Osteocyte (in vitro differentiated cells): ENCODE measurements around the gene KATNIP. TPM values are rescaled to one million over a fixed set of nuclear protein-coding genes. Genes with fewer than 3 reads are reported as not detected.

ENCODE experiments used
- DNase-seq: peaks from one replicate; pipeline ENCODE4 v3.0.0; 2021; ENCODE audit warnings: mixed read lengths; ENCODE audit not compliant: unreplicated experiment; ENCODE audit errors: extremely low spot score
- H3K27ac Mint-ChIP-seq: one replicate; pipeline ENCODE4 v1.8.0; 2021; ENCODE audit warnings: mild to moderate bottlenecking, mixed read lengths; ENCODE audit not compliant: unreplicated experiment
- H3K27me3 Mint-ChIP-seq: one replicate; pipeline ENCODE4 v1.8.0; 2021; ENCODE audit warnings: mixed read lengths; ENCODE audit not compliant: unreplicated experiment
- H3K36me3 Mint-ChIP-seq: one replicate; pipeline ENCODE4 v1.8.0; 2021; ENCODE audit warnings: mixed read lengths; ENCODE audit not compliant: unreplicated experiment
- H3K4me1 Mint-ChIP-seq: one replicate; pipeline ENCODE4 v1.8.0; 2021; ENCODE audit warnings: mixed read lengths; ENCODE audit not compliant: unreplicated experiment
- H3K4me3 Mint-ChIP-seq: one replicate; pipeline ENCODE4 v1.8.0; 2021; ENCODE audit warnings: mild to moderate bottlenecking, moderate library complexity, mixed read lengths; ENCODE audit not compliant: unreplicated experiment
- H3K9me3 Mint-ChIP-seq: one replicate; pipeline ENCODE4 v1.8.0; 2021; ENCODE audit warnings: mixed read lengths; ENCODE audit not compliant: unreplicated experiment
- CTCF ChIP-seq: fragments of 200-600 bp; sonication (generic); IDR thresholded peaks from 2 replicates; pipeline ENCODE4 v1.5.0; 2021; ENCODE audit warnings: antibody characterized with exemption, mild to moderate bottlenecking, moderate library complexity
- total RNA-seq: library from RNA; stranded (reverse); gene quantifications from 2 replicates; pipeline ENCODE4 v1.2.1, GENCODE V29; 2021

KATNIP gene
- total RNA-seq, 1 donor from 2014 or later, result 30.0 TPM

DNA sequence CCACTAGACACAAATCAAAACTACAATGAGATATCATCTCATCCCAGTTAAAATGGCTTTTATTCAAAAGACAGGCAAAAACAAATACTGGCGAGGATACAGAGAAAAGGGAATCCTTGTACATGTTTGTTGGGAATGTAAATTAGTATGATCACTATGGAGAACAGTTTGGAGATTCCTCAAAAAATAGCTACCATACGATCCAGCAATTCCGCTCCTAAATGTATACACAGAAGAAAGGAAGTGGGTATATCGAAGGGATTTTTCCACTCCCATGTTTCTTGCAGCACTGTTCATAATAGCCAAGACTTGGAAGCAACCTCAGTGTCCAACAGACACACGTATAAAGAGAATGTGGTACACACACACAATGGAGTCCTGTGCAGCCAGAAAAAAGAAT lies 35.3 kb downstream of the KATNIP start:
- peaks cover 13% of the 10 kb centered on the region for H3K36me3 Mint-ChIP-seq
- no peaks in the 10 kb centered on the region for H3K4me1 Mint-ChIP-seq
- no peak for TF ChIP-seq CTCF
- H3K27ac Mint-ChIP-seq, result no peak overlapping the region
- H3K4me3 Mint-ChIP-seq, result no peak overlapping the region
- no peak for DNase-seq
- H3K9me3 Mint-ChIP-seq, result no peaks in the 10 kb centered on the region
- H3K27me3 Mint-ChIP-seq, result no peaks in the 10 kb centered on the region

DNA sequence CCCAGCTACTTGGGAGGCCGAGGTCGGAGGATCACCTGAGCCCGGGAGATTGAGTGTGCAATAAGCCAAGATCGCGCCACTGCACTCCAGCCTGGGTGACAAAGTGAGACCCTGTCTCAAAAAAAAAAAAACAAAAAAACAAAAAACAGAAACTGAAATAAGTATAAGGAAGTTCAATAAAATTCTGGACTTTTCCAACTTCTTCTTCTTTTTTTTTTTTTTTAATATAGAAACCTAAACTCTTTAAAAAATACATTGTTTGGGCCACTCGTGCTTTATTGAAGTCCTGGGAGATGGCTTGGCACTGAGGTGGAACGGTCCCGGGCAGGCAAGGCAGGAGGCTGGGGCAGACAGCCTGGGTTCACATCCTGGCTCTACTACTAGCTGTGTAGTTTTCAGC lies 36.8 kb downstream of the KATNIP start:
- no peaks in the 10 kb centered on the region for H3K27me3 Mint-ChIP-seq
- peaks cover 10% of the 10 kb centered on the region for H3K36me3 Mint-ChIP-seq
- no peak overlapping the region for H3K27ac Mint-ChIP-seq
- H3K9me3 Mint-ChIP-seq, result no peaks in the 10 kb centered on the region
- no peak for DNase-seq
- no peak for TF ChIP-seq CTCF
- no peak overlapping the region for H3K4me3 Mint-ChIP-seq
- no peaks in the 10 kb centered on the region for H3K4me1 Mint-ChIP-seq

GRCh38 chr16:27588057-27588456 lies 38.1 kb downstream of the KATNIP start:
- no peaks in the 10 kb centered on the region for H3K4me1 Mint-ChIP-seq
- H3K27me3 Mint-ChIP-seq, result no peaks in the 10 kb centered on the region
- peaks cover 10% of the 10 kb centered on the region for H3K36me3 Mint-ChIP-seq
- H3K4me3 Mint-ChIP-seq, result no peak overlapping the region
- TF ChIP-seq CTCF, result no peak
- DNase-seq, result no peak
- H3K9me3 Mint-ChIP-seq, result no peaks in the 10 kb centered on the region
- H3K27ac Mint-ChIP-seq, result no peak overlapping the region

GRCh38 chr16:27591837-27592236 lies 41.9 kb downstream of the KATNIP start:
- H3K4me3 Mint-ChIP-seq, result no peak overlapping the region
- H3K36me3 Mint-ChIP-seq, result peaks cover 3% of the 10 kb centered on the region
- no peaks in the 10 kb centered on the region for H3K4me1 Mint-ChIP-seq
- no peak overlapping the region for H3K27ac Mint-ChIP-seq
- H3K9me3 Mint-ChIP-seq, result no peaks in the 10 kb centered on the region
- no peak for DNase-seq
- TF ChIP-seq CTCF, result no peak
- H3K27me3 Mint-ChIP-seq, result no peaks in the 10 kb centered on the region

DNA sequence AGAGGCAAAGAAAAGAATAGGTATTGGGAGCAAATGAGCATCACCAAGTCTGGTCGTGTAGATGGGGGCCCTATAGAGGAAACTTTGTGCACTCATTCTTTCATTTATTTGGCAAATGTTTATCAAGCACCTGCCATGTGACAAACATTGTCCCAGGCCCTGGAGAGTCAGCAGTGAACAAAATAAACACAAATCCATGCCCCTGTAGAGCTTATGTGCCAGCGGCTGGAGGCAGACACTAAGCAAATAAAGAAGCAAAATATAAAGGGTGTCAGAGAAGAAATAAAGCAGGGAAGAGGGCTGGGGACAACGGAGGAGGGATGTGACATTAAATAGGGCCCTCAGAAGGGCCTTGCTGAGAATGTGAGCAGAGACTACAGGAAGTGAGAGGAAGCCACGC lies 45.5 kb downstream of the KATNIP start:
- DNase-seq, result no peak
- TF ChIP-seq CTCF, result no peak
- H3K27ac Mint-ChIP-seq, result no peak overlapping the region
- H3K4me1 Mint-ChIP-seq, result no peaks in the 10 kb centered on the region
- no peak overlapping the region for H3K4me3 Mint-ChIP-seq
- H3K36me3 Mint-ChIP-seq, result peaks cover 3% of the 10 kb centered on the region
- no peaks in the 10 kb centered on the region for H3K9me3 Mint-ChIP-seq
- H3K27me3 Mint-ChIP-seq, result no peaks in the 10 kb centered on the region
